OCI-LY3 (cell line): ENCODE data around the gene DUT.

ENCODE experiments used
- H2AFZ ChIP-seq: fragments of 200-600, 300-600 bp; shearing (Covaris generic); 2 replicates; pipeline ENCODE4 v1.6.0; 2014; ENCODE audit warnings: antibody characterized with exemption, low read depth, low read length
- H3K27ac ChIP-seq: fragments of 200-600, 300-600 bp; sonication (generic); 2 replicates; pipeline ENCODE4 v1.5.1; 2014; ENCODE audit warnings: mild to moderate bottlenecking, low read length, moderate library complexity, mixed read lengths
- H3K27me3 ChIP-seq: fragments of 200-600, 300-600 bp; sonication (generic); 2 replicates; pipeline ENCODE4 v1.6.1; 2014; ENCODE audit warnings: low read depth, low read length, mixed read lengths
- H3K36me3 ChIP-seq: fragments of 200-600, 300-600 bp; sonication (generic); replicated peaks from 2 replicates; pipeline ENCODE3; 2014; ENCODE audit warnings: low read depth, low read length, mixed read lengths
- H3K4me1 ChIP-seq: fragments of 300-600, 200-600 bp; sonication (generic); 2 replicates; pipeline ENCODE4 v1.6.1; 2014; ENCODE audit warnings: low read length, mixed read lengths
- H3K4me2 ChIP-seq: fragments of 200-600, 300-600 bp; sonication (generic); 2 replicates; pipeline ENCODE4 v1.6.1; 2014; ENCODE audit warnings: low read length, mixed read lengths
- H3K4me3 ChIP-seq: fragments of 300-600, 200-600 bp; sonication (generic); 2 replicates; pipeline ENCODE4 v1.5.1; 2014; ENCODE audit warnings: antibody characterized with exemption, mild to moderate bottlenecking, low read length, moderate library complexity
- H3K79me2 ChIP-seq: fragments of 300-600, 200-600 bp; shearing (Covaris generic); 2 replicates; pipeline ENCODE4 v1.6.1; 2014; ENCODE audit warnings: mild to moderate bottlenecking, low read length, mixed read lengths
- H3K9ac ChIP-seq: fragments of 300-600, 200-600 bp; shearing (Covaris generic); 2 replicates; pipeline ENCODE4 v1.6.0; 2014; ENCODE audit warnings: mild to moderate bottlenecking, low read length, moderate library complexity
- H3K9me3 ChIP-seq: fragments of 200-600, 300-600 bp; shearing (Covaris generic); 2 replicates; pipeline ENCODE4 v1.6.1; 2014; ENCODE audit warnings: low read length, mixed read lengths; ENCODE audit not compliant: insufficient read depth
- H4K20me1 ChIP-seq: fragments of 200-600, 300-600 bp; sonication (generic); 2 replicates; pipeline ENCODE4 v1.6.1; 2016; ENCODE audit warnings: low read length, mixed read lengths; ENCODE audit not compliant: insufficient read depth
- EZH2phosphoT487 ChIP-seq: fragments of 200-600 bp; shearing (Covaris generic); IDR thresholded peaks from 2 replicates; pipeline ENCODE4 v1.6.1; 2018; ENCODE audit warnings: antibody characterized with exemption, mixed run types, low read depth
- TF ChIP-seq, protein P1 (sequence below): fragments of 200-600, 300-600 bp; sonication (generic); IDR thresholded peaks from 2 replicates; pipeline ENCODE4 v1.5.1; 2014; ENCODE audit warnings: antibody characterized with exemption, low read length, low read depth

Gene DUT

DNA sequence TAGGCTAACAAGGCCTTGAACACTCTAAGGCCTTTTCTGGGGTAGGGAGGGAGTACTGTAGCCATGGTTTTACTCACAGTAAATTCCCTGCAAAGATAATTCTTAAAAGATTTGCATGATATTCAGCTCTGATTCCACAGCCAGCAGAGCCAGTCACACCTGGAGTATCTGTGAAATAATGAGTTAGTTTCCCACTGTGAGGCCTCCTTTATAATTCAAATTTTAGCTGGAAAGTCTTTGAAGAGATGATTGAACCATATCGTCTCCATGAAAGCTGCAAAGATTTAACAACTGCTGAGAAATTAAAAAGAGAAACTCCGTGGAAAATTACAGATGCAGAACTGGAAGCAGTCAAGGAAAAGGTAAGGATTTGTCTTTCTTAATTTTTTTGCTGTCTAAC, 32.3 kb upstream of the DUT start:
- H3K4me2 ChIP-seq: no peak overlapping the region
- H4K20me1 ChIP-seq: no peaks in the 10 kb centered on the region
- H3K9ac ChIP-seq: no peak overlapping the region
- peaks cover 6% of the 10 kb centered on the region; the same call in 1 of the 2 replicates for H3K4me1 ChIP-seq
- TF ChIP-seq, protein P1, sequence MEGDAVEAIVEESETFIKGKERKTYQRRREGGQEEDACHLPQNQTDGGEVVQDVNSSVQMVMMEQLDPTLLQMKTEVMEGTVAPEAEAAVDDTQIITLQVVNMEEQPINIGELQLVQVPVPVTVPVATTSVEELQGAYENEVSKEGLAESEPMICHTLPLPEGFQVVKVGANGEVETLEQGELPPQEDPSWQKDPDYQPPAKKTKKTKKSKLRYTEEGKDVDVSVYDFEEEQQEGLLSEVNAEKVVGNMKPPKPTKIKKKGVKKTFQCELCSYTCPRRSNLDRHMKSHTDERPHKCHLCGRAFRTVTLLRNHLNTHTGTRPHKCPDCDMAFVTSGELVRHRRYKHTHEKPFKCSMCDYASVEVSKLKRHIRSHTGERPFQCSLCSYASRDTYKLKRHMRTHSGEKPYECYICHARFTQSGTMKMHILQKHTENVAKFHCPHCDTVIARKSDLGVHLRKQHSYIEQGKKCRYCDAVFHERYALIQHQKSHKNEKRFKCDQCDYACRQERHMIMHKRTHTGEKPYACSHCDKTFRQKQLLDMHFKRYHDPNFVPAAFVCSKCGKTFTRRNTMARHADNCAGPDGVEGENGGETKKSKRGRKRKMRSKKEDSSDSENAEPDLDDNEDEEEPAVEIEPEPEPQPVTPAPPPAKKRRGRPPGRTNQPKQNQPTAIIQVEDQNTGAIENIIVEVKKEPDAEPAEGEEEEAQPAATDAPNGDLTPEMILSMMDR: no peak
- TF ChIP-seq EZH2phosphoT487: no peak
- H3K9me3 ChIP-seq: no peaks in the 10 kb centered on the region
- no peaks in the 10 kb centered on the region for H3K36me3 ChIP-seq
- H2AFZ ChIP-seq: no peak overlapping the region
- no peak overlapping the region for H3K4me3 ChIP-seq
- H3K79me2 ChIP-seq: no peaks in the 10 kb centered on the region
- no peaks in the 10 kb centered on the region for H3K27me3 ChIP-seq
- no peak overlapping the region for H3K27ac ChIP-seq

DNA sequence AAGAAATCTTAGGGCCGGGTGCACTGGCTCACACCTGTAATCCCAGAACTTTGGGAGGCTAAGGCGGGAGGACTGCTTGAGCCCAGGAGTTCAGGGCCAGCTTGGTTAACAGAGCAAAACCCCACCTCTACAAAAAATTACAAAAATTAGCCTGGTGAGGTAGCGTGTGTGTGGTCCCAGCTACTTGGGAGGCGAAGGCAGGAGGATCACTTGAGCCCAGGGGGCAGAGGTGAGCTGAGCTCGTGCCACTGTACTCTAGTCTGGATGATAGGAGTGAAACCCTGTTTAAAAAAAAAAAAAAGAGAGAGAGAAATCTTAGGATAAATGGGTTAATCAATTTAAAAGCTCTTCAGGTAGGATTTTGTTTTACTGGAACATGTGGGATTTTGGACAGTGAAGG, 31.2 kb upstream of the DUT start:
- H3K4me3 ChIP-seq: no peak overlapping the region

DNA sequence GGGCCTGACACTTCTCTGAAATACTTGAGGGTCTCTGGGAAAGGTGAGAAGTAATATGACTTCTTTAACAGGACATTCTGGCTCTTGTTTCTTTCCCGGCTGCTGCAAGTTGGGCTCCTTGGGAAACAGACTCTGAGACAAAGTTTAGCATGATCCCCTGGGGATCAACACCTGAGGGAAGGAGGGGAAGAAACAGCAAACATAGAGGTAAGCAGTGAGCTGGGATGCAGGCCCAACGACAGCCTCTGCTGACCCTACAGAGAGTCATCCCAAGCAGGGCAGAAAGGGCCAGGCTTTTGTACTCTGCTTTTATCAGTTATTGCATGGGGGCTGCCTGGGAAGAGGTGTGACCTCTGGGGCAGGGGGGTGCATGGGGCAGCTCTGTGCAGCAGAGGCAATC, 26.8 kb upstream of the DUT start:
- Histone ChIP-seq H3K9ac (no peak overlapping the region), H3K9me3 (no peaks in the 10 kb centered on the region), H2AFZ (no peak overlapping the region), H3K27ac (no peak overlapping the region), H3K4me2 (no peak overlapping the region), H3K4me3 (no peak overlapping the region), H3K36me3 (no peaks in the 10 kb centered on the region), H3K4me1 (no peaks in the 10 kb centered on the region), H3K27me3 (0 out of 2 replicates have a peak, but pooled peaks cover 5% of the 10 kb centered on the region), H3K79me2 (no peaks in the 10 kb centered on the region), H4K20me1 (no peaks in the 10 kb centered on the region)
- no peak for TF ChIP-seq EZH2phosphoT487
- TF ChIP-seq, protein P1: no peak

More for the DNA sequence above, 31.2 kb upstream of the DUT start:
- no peak overlapping the region for H3K9ac ChIP-seq
- no peaks in the 10 kb centered on the region for H3K27me3 ChIP-seq
- no peak overlapping the region for H3K4me2 ChIP-seq
- no peaks in the 10 kb centered on the region for H4K20me1 ChIP-seq
- peaks cover 6% of the 10 kb centered on the region; the same call in 1 of the 2 replicates for H3K4me1 ChIP-seq
- H3K79me2 ChIP-seq: no peaks in the 10 kb centered on the region
- no peaks in the 10 kb centered on the region for H3K36me3 ChIP-seq
- H3K27ac ChIP-seq: no peak overlapping the region
- H3K9me3 ChIP-seq: no peaks in the 10 kb centered on the region
- TF ChIP-seq, protein P1: no peak
- TF ChIP-seq EZH2phosphoT487: no peak
- H2AFZ ChIP-seq: no peak overlapping the region

DNA sequence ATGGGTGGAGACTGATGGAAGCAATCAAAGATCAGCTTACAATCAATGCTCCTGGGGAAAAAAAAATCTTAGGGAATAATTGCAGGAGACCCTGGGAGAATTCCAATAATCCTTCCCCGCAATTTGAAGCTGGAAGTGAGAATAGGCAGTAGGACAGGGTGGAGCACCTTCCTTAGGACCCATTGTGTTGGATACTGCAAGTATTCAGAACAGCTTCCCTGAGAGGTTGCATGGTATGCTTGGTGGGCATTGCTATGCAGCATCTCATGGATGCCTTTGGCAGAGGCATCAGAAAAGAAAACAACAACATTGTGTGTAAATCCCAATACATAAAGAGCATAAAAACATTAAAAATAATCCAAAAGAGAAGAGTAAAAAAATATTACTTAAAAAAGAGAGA, 24.6 kb upstream of the DUT start:
- Histone ChIP-seq H4K20me1 (no peaks in the 10 kb centered on the region), H2AFZ (no peak overlapping the region), H3K36me3 (no peaks in the 10 kb centered on the region), H3K79me2 (no peaks in the 10 kb centered on the region), H3K9me3 (no peaks in the 10 kb centered on the region), H3K4me1 (no peaks in the 10 kb centered on the region), H3K27me3 (0 out of 2 replicates have a peak, but pooled peaks cover 5% of the 10 kb centered on the region), H3K4me2 (no peak overlapping the region), H3K4me3 (no peak overlapping the region), H3K9ac (no peak overlapping the region), H3K27ac (no peak overlapping the region)
- TF ChIP-seq EZH2phosphoT487: no peak
- TF ChIP-seq, protein P1: no peak
